Stimulated activated CD8-positive, alpha-beta memory T cell treated with anti-CD3 and anti-CD28 coated beads, Interleukin-15, amount 100 ng/mL, for 4 hours (primary cell): ENCODE measurements around the gene FLYWCH1.
"Not testable (repeated sequence)": the region's sequence is repeated elsewhere in the genome, so short reads cannot be mapped to it uniquely, and the experiment has no call there.

Experiments used
- DNase-seq, 2 donors: peaks; one replicate each; pipeline ENCODE4 v3.0.0-alpha.2; 2020; ENCODE audit warnings: low read depth in 2 of 2

The FLYWCH1 gene

GRCh38 chr16:2899564-2900072 is 12.1 kb upstream of the FLYWCH1 start:
- DNase-seq, result no peak

GRCh38 chr16:2900526-2901075 is 11.1 kb upstream of the FLYWCH1 start:
- DNase-seq, result no peak

- no peak for DNase-seq
Observed at GRCh38 chr16:2902337-2903130, 9.2 kb upstream of the FLYWCH1 start.

GRCh38 chr16:2904100-2904921 is 7.4 kb upstream of the FLYWCH1 start:
- DNase-seq, result peak; percentile 45 to 56

GRCh38 chr16:2904922-2905240 is 6.8 kb upstream of the FLYWCH1 start:
- no peak for DNase-seq

GRCh38 chr16:2905241-2905987 is 6.3 kb upstream of the FLYWCH1 start:
- peak; percentile 64 to 77 for DNase-seq

GRCh38 chr16:2905988-2906387 is 5.7 kb upstream of the FLYWCH1 start:
- no peak for DNase-seq

GRCh38 chr16:2907084-2907753 is 4.5 kb upstream of the FLYWCH1 start:
- not testable (repeated sequence) for DNase-seq

- DNase-seq, result no peak
Observed at GRCh38 chr16:2910441-2910969, 1.2 kb upstream of the FLYWCH1 start.

- DNase-seq, result no peak
Observed at GRCh38 chr16:2912330-2913199, 834 bp downstream of the FLYWCH1 start.

GRCh38 chr16:2913603-2914002 is 1.9 kb downstream of the FLYWCH1 start:
- no peak for DNase-seq

- no peak for DNase-seq
Observed at GRCh38 chr16:2914233-2914632, 2.5 kb downstream of the FLYWCH1 start.

- DNase-seq, result no peak
Observed at GRCh38 chr16:2915196-2915929, 3.6 kb downstream of the FLYWCH1 start.

GRCh38 chr16:2919511-2920255 is 8.0 kb downstream of the FLYWCH1 start:
- peak in 1 of 2 donors; percentile 27 for DNase-seq

GRCh38 chr16:2923481-2923880 is 11.8 kb downstream of the FLYWCH1 start:
- DNase-seq, result no peak

GRCh38 chr16:2924901-2925755 is 13.4 kb downstream of the FLYWCH1 start:
- DNase-seq, result no peak

- DNase-seq, result no peak
Observed at GRCh38 chr16:2925951-2926649, 14.4 kb downstream of the FLYWCH1 start.
